IPS-NIHi7 (cell line): ENCODE measurements around the gene FAM120A.
"Not testable (repeated sequence)": the region's sequence is repeated elsewhere in the genome, so short reads cannot be mapped to it uniquely, and the experiment has no call there.

Experiments
- DNase-seq: peaks from one replicate; pipeline ENCODE4 v3.0.0; 2012; ENCODE audit warnings: mixed read lengths; ENCODE audit errors: extremely low spot score

FAM120A gene

GRCh38 chr9:93511228-93511627 lies 59.7 kb downstream of the FAM120A start:
- DNase-seq, result not testable (repeated sequence)

DNA sequence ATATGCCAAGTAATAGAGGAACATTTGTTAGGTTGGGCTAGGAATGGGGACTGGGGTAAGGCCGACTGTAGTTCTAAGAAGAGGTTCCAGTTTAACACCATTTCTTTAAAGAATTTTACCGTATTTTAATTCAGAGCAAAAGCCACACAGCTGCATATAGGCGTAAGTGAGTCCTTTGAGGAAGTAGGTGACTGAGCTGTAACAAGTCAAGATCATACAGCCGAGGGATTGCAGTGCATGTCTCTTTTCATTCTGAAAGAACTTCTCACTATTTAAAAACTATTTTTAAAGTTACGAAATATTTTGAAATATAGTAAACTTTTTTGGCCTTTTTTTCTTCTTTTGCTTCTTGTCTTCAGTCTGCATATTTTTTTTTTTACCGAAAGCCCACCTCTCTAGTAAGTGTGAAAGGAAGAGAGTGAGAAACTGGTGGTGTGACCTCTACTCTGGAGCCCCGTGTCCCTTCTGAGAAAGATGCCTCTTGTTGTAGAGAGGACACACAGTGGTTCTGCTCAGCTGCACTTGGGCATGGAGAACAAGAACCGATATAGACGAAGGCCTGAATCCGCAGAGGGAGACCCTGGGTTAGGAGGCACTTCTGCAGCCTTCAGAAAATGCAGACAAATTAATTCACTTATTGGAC lies 60.8 kb downstream of the FAM120A start:
- DNase-seq, result not testable (repeated sequence)

DNA sequence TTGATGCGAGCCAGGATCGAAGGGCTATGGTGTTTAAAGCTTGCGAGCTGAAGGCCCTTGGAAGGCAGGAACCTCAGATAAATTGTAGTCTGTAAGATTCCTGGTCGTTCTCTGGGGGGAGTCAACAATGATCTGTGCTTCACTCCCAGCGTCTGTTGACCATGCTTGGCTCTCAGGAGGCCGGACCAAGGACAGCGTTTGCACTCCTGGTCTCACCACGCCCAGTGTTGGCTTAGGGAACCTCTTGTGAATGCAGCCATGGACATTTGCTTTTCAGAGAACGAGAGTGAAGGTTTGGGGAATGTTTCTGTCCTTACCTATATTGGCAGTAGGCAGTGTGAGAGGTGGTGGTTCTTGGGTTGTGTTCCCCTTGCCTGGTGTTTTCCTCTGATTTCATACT lies 62.1 kb downstream of the FAM120A start:
- no peak for DNase-seq

GRCh38 chr9:93517331-93517730 lies 65.8 kb downstream of the FAM120A start:
- no peak for DNase-seq

DNA sequence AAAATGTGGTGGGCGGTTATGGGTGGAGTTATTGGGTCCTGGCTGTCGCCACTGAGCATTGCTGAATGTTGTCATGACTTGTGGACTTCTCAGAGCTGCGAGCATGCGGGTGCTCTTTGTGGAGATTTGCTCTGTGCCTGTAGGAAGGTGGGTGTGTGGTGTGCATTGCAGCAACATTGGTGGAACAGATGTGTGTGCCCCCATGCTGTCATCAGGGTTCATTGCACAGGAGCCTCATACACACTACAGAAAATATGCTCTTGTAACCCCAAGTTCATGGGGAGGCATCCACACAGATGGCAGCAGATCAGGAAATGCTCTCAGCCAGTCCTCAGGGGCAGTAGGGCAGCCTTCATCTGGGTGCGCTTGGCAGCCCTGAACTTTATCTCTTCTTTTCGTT lies 69.0 kb downstream of the FAM120A start:
- DNase-seq, result no peak

- DNase-seq, result no peak
Measured at GRCh38 chr9:93522736-93523135, 71.3 kb downstream of the FAM120A start.

DNA sequence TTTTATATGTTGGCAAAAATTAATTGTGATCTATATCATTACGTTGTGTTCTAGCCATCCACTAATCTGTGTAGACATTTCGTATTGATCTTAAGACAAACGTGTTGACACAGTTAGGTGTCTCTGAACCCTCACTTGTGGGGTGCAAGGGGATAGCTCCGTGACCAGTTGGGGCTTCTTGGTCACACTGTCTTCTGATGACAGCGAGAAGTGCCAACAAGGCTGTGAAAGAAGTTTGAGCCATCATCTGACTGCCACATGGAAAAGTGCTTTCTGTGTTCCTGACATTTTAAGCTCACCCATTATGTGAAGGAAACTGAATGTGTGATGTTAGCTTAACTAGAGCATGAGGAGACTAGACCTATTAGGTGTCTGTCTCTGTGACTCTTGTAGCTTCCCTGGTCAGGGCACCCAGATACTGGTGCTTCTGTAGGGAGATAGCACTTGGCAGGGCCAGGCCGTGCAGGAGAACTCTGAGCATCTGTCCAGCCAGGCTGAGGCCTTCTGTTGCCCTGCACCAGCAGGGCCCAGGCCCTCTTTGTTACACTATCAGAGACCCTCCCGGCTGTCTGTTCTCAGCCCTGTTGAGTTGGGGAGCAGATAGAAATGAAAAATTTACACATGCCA lies 72.1 kb downstream of the FAM120A start:
- DNase-seq, result no peak

- DNase-seq, result no peak
Measured at GRCh38 chr9:93525476-93525875, 74.0 kb downstream of the FAM120A start.

GRCh38 chr9:93531374-93531773 lies 79.9 kb downstream of the FAM120A start:
- DNase-seq, result no peak

GRCh38 chr9:93532141-93532540 lies 80.7 kb downstream of the FAM120A start:
- no peak for DNase-seq

DNA sequence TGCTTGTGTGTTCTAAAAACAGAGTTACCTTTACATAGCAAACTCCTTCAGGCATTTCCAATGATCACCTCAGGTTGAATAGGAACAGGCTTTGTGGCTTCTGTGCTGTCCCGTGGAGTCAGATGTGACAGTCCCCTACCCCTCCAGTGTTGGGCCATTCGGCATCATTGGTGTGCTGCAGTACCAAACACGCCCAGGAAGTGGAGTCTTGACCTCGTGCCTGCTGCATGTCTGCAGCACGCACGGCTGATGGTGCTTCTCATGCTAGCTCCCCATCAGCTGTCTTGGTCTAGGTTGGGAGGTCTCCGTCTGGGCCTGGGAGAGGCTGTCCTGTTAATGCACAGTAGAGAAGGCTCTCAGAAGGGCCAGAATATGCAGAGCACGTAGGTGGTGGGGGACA lies 82.4 kb downstream of the FAM120A start:
- peak; percentile 46 for DNase-seq

- DNase-seq, result no peak
Measured at GRCh38 chr9:93536167-93536566, 84.7 kb downstream of the FAM120A start.

DNA sequence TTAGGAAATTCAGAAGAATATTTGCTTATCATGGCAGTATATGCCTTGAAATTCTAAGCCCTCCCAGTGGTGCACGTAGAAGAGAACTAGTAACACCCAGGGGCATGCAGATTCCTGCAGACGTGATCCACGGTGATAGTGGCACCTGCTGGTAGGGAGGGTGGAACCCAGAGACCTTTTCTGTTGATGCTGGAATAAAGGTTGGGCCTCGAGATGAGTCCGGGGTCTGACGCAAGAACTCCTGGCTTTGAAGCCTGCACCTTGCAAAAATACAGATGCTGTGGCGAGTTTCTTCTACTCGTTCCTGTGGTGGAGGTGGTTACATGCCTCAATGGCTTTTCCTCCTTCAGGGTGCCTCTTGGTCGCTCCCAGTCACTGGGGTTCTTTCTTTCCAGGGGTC lies 85.4 kb downstream of the FAM120A start:
- DNase-seq, result no peak

DNA sequence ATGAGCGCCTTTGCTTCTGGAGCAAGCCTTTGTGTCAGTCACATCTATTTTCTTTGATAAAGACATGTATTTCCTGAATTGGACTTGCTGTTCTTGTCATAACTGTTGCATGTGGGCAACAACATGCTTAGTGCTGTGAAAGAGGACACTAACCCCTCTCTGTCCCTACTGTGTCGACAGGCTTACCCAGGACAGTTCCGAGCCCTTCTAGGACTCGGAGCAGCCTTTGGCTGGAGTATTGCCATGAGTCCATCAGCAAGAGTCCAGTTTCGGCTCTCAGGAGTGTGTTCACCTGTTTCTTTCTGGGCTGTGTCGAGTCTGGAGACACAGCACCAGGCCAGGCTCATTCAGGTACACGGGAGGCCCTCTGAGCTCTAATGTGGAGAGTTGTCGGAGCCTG lies 88.8 kb downstream of the FAM120A start:
- no peak for DNase-seq

GRCh38 chr9:93541005-93541404 lies 89.5 kb downstream of the FAM120A start:
- no peak for DNase-seq

DNA sequence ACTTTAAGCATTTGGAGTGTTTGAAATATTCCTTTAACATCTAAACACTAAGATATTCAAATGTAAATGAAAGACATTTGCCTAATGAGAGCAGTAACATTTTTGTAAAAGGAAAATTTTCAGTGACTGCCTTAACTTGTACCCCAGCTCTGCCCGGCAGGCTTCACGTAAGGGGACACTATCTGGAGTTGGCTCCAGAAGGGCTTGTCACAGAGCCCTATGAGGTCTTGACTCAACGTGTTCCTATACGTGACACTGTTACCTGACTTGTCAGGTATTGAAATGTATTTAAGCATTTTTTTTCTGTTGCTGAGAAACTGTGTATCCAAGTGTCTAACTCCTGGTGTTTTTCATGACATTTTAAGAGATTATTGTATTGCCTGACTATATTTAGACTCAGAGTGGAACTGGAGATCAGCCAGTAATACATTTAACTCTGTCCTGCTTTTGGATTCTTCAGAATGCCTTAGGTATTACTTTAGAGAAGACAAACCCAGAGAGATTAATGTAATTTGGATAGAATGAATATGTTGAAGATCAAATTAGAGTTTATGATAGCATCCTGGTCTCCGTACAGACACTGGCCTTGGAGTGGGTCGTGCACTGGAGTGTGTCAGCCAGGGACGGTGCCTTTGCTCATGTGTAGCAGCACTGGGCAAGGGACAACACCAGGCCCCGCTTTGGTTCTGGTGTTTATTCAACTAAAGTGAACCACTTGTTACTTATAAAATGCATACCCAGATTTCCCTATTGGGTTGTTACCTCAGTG lies 90.3 kb downstream of the FAM120A start:
- no peak for DNase-seq

GRCh38 chr9:93543117-93543516 lies 91.6 kb downstream of the FAM120A start:
- no peak for DNase-seq

DNA sequence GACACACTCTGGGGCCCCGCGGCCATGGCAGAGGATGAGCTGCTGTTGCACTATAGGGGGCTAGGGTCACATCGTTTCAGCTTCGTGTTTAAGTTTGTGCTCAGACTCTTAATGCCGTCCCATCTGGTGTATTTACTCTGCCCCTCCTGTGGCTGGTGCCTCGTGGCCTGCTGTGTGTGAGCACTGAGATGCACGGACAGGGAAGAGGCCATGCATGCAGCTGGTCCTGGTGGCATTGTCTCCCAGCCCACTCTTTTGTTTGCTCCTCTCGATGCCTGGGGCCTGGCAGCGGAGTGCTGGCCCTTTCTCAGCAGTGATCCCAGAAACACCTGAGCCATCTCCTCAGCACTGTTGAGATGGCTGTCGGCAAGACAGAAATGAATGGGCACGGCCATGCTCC lies 94.9 kb downstream of the FAM120A start:
- DNase-seq, result no peak

GRCh38 chr9:93549611-93550010 lies 98.1 kb downstream of the FAM120A start:
- DNase-seq, result no peak

DNA sequence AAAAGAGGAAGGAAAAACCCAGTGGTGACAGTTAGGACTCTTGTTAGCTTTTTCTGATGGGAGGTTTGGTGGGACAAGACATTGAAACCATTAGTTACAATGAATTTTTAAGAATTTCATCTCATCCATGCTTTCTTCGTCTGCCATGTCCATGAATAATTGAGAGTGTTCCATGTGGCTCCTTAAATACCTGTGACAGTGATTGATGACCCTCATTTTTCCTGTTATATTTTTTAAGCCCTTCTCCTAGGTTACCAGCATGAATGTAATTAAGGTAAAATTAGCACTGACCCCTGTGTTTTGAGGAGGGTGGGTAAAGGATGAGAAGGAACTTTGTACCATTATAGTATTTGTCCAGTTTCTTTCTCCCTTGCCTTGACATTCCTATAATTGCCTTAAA lies 101.4 kb downstream of the FAM120A start:
- no peak for DNase-seq

GRCh38 chr9:93555370-93555769 lies 103.9 kb downstream of the FAM120A start:
- DNase-seq, result no peak

DNA sequence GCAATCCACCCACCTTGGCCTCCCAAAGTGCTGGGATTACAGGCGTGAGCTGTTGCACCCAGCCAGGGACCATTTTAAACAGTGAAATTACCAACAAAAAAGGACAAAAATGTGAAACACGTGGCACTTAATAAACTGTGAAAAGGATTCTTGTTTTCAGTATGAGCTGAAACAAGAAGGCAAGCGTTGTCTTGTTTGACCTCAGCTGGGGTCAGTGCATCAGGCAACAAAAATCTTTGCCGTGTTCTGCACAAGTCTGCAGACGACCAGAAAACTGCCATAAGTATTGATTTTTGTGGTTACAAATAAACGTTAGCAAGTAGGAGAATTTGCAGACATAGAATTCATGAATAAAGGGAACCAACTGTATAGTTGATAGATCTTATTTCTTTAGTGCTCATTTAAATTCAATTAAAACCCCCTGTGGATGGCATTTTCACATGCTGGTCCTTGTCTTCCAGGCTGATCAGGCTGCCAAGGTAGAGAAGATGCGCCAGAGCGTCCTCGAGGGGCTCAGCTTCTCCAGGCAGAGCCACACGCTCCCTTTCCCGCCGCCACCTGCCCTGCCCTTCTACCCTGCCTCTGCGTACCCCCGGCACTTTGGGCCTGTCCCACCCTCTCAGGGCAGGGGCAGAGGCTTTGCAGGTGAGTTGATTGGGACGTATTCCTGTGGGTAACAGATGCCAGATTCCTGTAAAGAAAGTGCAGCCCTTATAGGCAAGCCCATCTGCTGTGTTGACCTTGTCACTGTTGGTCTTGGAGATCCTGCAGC lies 106.1 kb downstream of the FAM120A start:
- DNase-seq, result no peak
